ENCODE results near the gene CEP120.

CEP120 gene

GRCh38 chr5:123365156-123365555 lies 58.0 kb downstream of the CEP120 start:
- H3K9me3 ChIP-seq (replicated peaks; ENCODE audit: insufficient read depth, low read length): no peaks in the 10 kb centered on the region
- H3F3A ChIP-seq (ENCODE audit: insufficient read depth, low read length): no peaks in the 10 kb centered on the region
- no peak overlapping the region for H3K9ac ChIP-seq (ENCODE audit: low read length)
- H3K79me2 ChIP-seq (ENCODE audit: low read length): no peaks in the 10 kb centered on the region
- H3K36me3 ChIP-seq (replicated peaks; ENCODE audit: insufficient read depth, low read length): no peaks in the 10 kb centered on the region; the same call in 1 of the 2 replicates
- no peaks in the 10 kb centered on the region for H4K20me1 ChIP-seq (ENCODE audit: insufficient read depth, low read length)
- no peak for DNase-seq
- no peak overlapping the region for H3K4me2 ChIP-seq (ENCODE audit: low read depth, low read length)
- no peak overlapping the region for H2AFZ ChIP-seq (ENCODE audit: low read length)
- no peaks in the 10 kb centered on the region for H3K27me3 ChIP-seq (replicated peaks; ENCODE audit: insufficient read depth, low read length)
- H3K9me2 ChIP-seq (replicated peaks; ENCODE audit: insufficient read depth, low read length): no peaks in the 10 kb centered on the region
- TF ChIP-seq, protein P1, sequence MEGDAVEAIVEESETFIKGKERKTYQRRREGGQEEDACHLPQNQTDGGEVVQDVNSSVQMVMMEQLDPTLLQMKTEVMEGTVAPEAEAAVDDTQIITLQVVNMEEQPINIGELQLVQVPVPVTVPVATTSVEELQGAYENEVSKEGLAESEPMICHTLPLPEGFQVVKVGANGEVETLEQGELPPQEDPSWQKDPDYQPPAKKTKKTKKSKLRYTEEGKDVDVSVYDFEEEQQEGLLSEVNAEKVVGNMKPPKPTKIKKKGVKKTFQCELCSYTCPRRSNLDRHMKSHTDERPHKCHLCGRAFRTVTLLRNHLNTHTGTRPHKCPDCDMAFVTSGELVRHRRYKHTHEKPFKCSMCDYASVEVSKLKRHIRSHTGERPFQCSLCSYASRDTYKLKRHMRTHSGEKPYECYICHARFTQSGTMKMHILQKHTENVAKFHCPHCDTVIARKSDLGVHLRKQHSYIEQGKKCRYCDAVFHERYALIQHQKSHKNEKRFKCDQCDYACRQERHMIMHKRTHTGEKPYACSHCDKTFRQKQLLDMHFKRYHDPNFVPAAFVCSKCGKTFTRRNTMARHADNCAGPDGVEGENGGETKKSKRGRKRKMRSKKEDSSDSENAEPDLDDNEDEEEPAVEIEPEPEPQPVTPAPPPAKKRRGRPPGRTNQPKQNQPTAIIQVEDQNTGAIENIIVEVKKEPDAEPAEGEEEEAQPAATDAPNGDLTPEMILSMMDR (IDR thresholded peaks at IDR 0.05; ENCODE audit: low read length): no peak
- TF ChIP-seq EZH2phosphoT487 (IDR thresholded peaks at IDR 0.05; ENCODE audit: low read length) (no peak), EZH2 (optimal IDR thresholded peaks at IDR 0.05; ENCODE audit: low read depth, low read length) (no peak)
- H3K4me3 ChIP-seq (ENCODE audit: low read length): no peak overlapping the region
- no peak overlapping the region for H3K27ac ChIP-seq (ENCODE audit: low read length)
- no peaks in the 10 kb centered on the region for H3K4me1 ChIP-seq (ENCODE audit: low read length)

GRCh38 chr5:123364441-123365155 lies 58.6 kb downstream of the CEP120 start:
- Histone ChIP-seq H3K9me2 (replicated peaks; ENCODE audit: insufficient read depth, low read length) (no peaks in the 10 kb centered on the region), H3K27me3 (replicated peaks; ENCODE audit: insufficient read depth, low read length) (no peaks in the 10 kb centered on the region), H3K4me3 (ENCODE audit: low read length) (no peak overlapping the region), H4K20me1 (ENCODE audit: insufficient read depth, low read length) (no peaks in the 10 kb centered on the region), H3K36me3 (replicated peaks; ENCODE audit: insufficient read depth, low read length) (no peaks in the 10 kb centered on the region; the same call in 1 of the 2 replicates), H3K27ac (ENCODE audit: low read length) (no peak overlapping the region), H3K9ac (ENCODE audit: low read length) (no peak overlapping the region), H3K9me3 (replicated peaks; ENCODE audit: insufficient read depth, low read length) (no peaks in the 10 kb centered on the region), H2AFZ (ENCODE audit: low read length) (no peak overlapping the region), H3F3A (ENCODE audit: insufficient read depth, low read length) (no peaks in the 10 kb centered on the region), H3K4me2 (ENCODE audit: low read depth, low read length) (no peak overlapping the region), H3K4me1 (ENCODE audit: low read length) (no peaks in the 10 kb centered on the region), H3K79me2 (ENCODE audit: low read length) (no peaks in the 10 kb centered on the region)
- DNase-seq: no peak
- no peak for TF ChIP-seq EZH2phosphoT487 (IDR thresholded peaks at IDR 0.05; ENCODE audit: low read length)
- TF ChIP-seq, protein P1 (IDR thresholded peaks at IDR 0.05; ENCODE audit: low read length): no peak
- TF ChIP-seq EZH2 (optimal IDR thresholded peaks at IDR 0.05; ENCODE audit: low read depth, low read length): no peak

- H3K36me3 ChIP-seq (replicated peaks; ENCODE audit: insufficient read depth, low read length): peaks cover 2% of the 10 kb centered on the region; the same call in 1 of the 2 replicates
- H2AFZ ChIP-seq (ENCODE audit: low read length): no peak overlapping the region
- no peak overlapping the region for H3K27ac ChIP-seq (ENCODE audit: low read length)
- no peak for DNase-seq
- H3K79me2 ChIP-seq (ENCODE audit: low read length): no peaks in the 10 kb centered on the region
- TF ChIP-seq, protein P1 (IDR thresholded peaks at IDR 0.05; ENCODE audit: low read length): no peak
- no peak for TF ChIP-seq EZH2phosphoT487 (IDR thresholded peaks at IDR 0.05; ENCODE audit: low read length)
- TF ChIP-seq EZH2 (optimal IDR thresholded peaks at IDR 0.05; ENCODE audit: low read depth, low read length): no peak
- no peaks in the 10 kb centered on the region for H3K4me1 ChIP-seq (ENCODE audit: low read length)
- H3K4me3 ChIP-seq (ENCODE audit: low read length): no peak overlapping the region
- H4K20me1 ChIP-seq (ENCODE audit: insufficient read depth, low read length): no peaks in the 10 kb centered on the region
- no peaks in the 10 kb centered on the region for H3F3A ChIP-seq (ENCODE audit: insufficient read depth, low read length)
- no peaks in the 10 kb centered on the region for H3K9me2 ChIP-seq (replicated peaks; ENCODE audit: insufficient read depth, low read length)
- H3K9ac ChIP-seq (ENCODE audit: low read length): no peak overlapping the region
- no peak overlapping the region for H3K4me2 ChIP-seq (ENCODE audit: low read depth, low read length)
- no peaks in the 10 kb centered on the region for H3K9me3 ChIP-seq (replicated peaks; ENCODE audit: insufficient read depth, low read length)
- no peaks in the 10 kb centered on the region for H3K27me3 ChIP-seq (replicated peaks; ENCODE audit: insufficient read depth, low read length)
Observed at GRCh38 chr5:123360910-123361309, 62.3 kb downstream of the CEP120 start.

Measured in MM.1S (cell line).